Osteocyte (in vitro differentiated cells): ENCODE results near the gene DENND6A. TPM values are rescaled to one million over a fixed set of nuclear protein-coding genes. Genes with fewer than 3 reads are reported as not detected.

Experiments
- DNase-seq: peaks from one replicate; pipeline ENCODE4 v3.0.0; 2021; ENCODE audit warnings: mixed read lengths; ENCODE audit not compliant: unreplicated experiment; ENCODE audit errors: extremely low spot score
- H3K27ac Mint-ChIP-seq: one replicate; pipeline ENCODE4 v1.8.0; 2021; ENCODE audit warnings: mild to moderate bottlenecking, mixed read lengths; ENCODE audit not compliant: unreplicated experiment
- H3K27me3 Mint-ChIP-seq: one replicate; pipeline ENCODE4 v1.8.0; 2021; ENCODE audit warnings: mixed read lengths; ENCODE audit not compliant: unreplicated experiment
- H3K36me3 Mint-ChIP-seq: one replicate; pipeline ENCODE4 v1.8.0; 2021; ENCODE audit warnings: mixed read lengths; ENCODE audit not compliant: unreplicated experiment
- H3K4me1 Mint-ChIP-seq: one replicate; pipeline ENCODE4 v1.8.0; 2021; ENCODE audit warnings: mixed read lengths; ENCODE audit not compliant: unreplicated experiment
- H3K4me3 Mint-ChIP-seq: one replicate; pipeline ENCODE4 v1.8.0; 2021; ENCODE audit warnings: mild to moderate bottlenecking, moderate library complexity, mixed read lengths; ENCODE audit not compliant: unreplicated experiment
- H3K9me3 Mint-ChIP-seq: one replicate; pipeline ENCODE4 v1.8.0; 2021; ENCODE audit warnings: mixed read lengths; ENCODE audit not compliant: unreplicated experiment
- total RNA-seq: library from RNA; stranded (reverse); gene quantifications from 2 replicates; pipeline ENCODE4 v1.2.1, GENCODE V29; 2021
- TF ChIP-seq, protein P1 (sequence below): fragments of 200-600 bp; sonication (generic); IDR thresholded peaks from 2 replicates; pipeline ENCODE4 v1.5.0; 2021; ENCODE audit warnings: antibody characterized with exemption, mild to moderate bottlenecking, moderate library complexity

DENND6A gene
- total RNA-seq, 1 donor from 2014 or later = 26.2 TPM

- Mint-ChIP-seq H3K9me3 (no peaks in the 10 kb centered on the region), H3K36me3 (no peaks in the 10 kb centered on the region), H3K4me1 (no peaks in the 10 kb centered on the region), H3K27ac (no peak overlapping the region), H3K27me3 (peaks cover 13% of the 10 kb centered on the region), H3K4me3 (no peak overlapping the region)
- no peak for DNase-seq
- TF ChIP-seq, protein P1, sequence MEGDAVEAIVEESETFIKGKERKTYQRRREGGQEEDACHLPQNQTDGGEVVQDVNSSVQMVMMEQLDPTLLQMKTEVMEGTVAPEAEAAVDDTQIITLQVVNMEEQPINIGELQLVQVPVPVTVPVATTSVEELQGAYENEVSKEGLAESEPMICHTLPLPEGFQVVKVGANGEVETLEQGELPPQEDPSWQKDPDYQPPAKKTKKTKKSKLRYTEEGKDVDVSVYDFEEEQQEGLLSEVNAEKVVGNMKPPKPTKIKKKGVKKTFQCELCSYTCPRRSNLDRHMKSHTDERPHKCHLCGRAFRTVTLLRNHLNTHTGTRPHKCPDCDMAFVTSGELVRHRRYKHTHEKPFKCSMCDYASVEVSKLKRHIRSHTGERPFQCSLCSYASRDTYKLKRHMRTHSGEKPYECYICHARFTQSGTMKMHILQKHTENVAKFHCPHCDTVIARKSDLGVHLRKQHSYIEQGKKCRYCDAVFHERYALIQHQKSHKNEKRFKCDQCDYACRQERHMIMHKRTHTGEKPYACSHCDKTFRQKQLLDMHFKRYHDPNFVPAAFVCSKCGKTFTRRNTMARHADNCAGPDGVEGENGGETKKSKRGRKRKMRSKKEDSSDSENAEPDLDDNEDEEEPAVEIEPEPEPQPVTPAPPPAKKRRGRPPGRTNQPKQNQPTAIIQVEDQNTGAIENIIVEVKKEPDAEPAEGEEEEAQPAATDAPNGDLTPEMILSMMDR = no peak
Observed at GRCh38 chr3:57726397-57726796, 33.5 kb upstream of the DENND6A start.

GRCh38 chr3:57718118-57718517 lies 25.2 kb upstream of the DENND6A start:
- Mint-ChIP-seq H3K4me1 (no peaks in the 10 kb centered on the region), H3K9me3 (no peaks in the 10 kb centered on the region), H3K36me3 (no peaks in the 10 kb centered on the region), H3K4me3 (no peak overlapping the region), H3K27ac (no peak overlapping the region), H3K27me3 (peaks cover 12% of the 10 kb centered on the region)
- TF ChIP-seq, protein P1 = no peak
- DNase-seq = no peak

DNA sequence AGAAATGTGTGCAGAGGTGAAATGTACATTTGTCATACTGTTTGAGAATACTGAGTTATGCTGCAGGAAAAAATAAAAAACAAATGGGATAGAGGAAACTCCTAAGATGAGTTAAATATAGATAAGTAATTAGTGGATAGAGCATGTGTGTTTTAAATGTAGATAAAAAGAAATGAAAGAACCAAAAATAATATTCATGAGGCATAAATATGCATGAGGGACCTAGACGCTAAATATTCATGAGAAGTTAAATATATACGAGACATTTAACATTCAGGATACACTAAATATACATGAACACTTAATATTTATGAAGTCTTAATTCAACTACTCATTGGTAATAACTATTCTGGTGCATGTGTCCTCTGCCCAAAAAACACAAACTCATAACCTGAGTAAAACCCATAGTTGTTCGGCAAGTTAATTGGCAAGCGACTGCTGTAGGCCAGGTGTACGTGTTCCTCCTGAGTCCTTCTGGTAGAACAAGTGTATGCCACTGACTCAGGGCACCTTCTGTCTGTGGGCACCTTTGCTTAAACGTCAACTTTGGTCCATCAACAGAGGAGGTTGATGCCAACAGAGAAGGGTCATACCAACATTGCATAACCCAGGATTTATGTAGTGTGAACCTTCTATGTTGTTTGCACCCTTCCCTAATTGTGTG lies 24.5 kb upstream of the DENND6A start:
- no peak for DNase-seq
- Mint-ChIP-seq H3K27me3 (peaks cover 8% of the 10 kb centered on the region), H3K4me1 (no peaks in the 10 kb centered on the region), H3K27ac (no peak overlapping the region), H3K9me3 (no peaks in the 10 kb centered on the region), H3K36me3 (no peaks in the 10 kb centered on the region), H3K4me3 (no peak overlapping the region)
- TF ChIP-seq, protein P1 = no peak

DNA sequence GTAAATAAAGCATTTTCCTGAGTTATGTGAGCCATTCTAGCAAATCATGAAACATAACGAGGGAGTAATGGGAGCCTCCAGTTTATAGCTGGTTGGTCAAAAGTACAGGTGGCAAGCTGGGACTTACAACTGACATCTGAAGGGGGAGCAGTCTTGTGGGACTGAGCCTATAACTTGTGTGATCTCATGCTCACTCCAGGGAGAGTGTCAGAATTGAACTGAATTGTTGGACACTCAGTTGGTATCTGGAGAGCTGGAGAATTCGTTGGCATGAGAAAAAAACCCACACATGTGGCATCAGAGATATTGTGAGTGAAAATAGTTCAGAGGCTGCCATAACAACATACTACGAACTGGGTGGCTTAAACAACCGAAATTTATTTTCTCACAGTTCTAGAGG lies 22.8 kb upstream of the DENND6A start:
- Mint-ChIP-seq H3K4me1 (no peaks in the 10 kb centered on the region), H3K27me3 (no peaks in the 10 kb centered on the region), H3K36me3 (no peaks in the 10 kb centered on the region), H3K4me3 (no peak overlapping the region), H3K9me3 (peaks cover under 1% of the 10 kb centered on the region), H3K27ac (no peak overlapping the region)
- TF ChIP-seq, protein P1 = no peak
- DNase-seq = no peak

DNA sequence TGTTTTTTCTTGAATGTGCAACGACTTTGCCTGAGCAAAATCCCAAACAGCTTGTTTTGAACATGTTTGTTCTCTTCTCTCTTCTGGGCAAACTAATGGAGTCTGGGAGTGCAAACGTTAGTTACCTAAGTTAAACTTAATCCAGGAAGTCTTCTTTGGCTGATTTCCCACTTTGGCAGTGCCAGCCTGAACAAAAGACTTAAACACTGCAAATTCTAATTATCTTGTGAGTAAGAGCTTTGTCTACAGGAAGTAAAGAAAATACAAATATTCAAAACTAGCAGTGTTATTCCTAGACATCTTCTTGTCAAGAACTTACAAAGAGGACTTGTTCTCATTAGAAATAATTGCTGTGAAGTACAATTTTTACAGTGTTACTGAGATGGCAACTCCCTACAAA lies 16.7 kb upstream of the DENND6A start:
- Mint-ChIP-seq H3K27me3 (no peaks in the 10 kb centered on the region), H3K9me3 (peaks cover 3% of the 10 kb centered on the region), H3K36me3 (no peaks in the 10 kb centered on the region), H3K4me1 (peaks cover 8% of the 10 kb centered on the region), H3K4me3 (no peak overlapping the region), H3K27ac (no peak overlapping the region)
- TF ChIP-seq, protein P1 = no peak
- no peak for DNase-seq
